Stimulated activated CD8-positive, alpha-beta memory T cell treated with anti-CD3 and anti-CD28 coated beads, Interleukin-7, amount 100 ng/mL, for 24 hours (primary cell): ENCODE measurements around the gene CDC26.
"Not testable (repeated sequence)": the region's sequence is repeated elsewhere in the genome, so short reads cannot be mapped to it uniquely, and the experiment has no call there.

Experiments used
- DNase-seq: peaks from one replicate; pipeline ENCODE4 v3.0.0-alpha.2; 2020; ENCODE audit warnings: low read depth

The CDC26 gene

DNA sequence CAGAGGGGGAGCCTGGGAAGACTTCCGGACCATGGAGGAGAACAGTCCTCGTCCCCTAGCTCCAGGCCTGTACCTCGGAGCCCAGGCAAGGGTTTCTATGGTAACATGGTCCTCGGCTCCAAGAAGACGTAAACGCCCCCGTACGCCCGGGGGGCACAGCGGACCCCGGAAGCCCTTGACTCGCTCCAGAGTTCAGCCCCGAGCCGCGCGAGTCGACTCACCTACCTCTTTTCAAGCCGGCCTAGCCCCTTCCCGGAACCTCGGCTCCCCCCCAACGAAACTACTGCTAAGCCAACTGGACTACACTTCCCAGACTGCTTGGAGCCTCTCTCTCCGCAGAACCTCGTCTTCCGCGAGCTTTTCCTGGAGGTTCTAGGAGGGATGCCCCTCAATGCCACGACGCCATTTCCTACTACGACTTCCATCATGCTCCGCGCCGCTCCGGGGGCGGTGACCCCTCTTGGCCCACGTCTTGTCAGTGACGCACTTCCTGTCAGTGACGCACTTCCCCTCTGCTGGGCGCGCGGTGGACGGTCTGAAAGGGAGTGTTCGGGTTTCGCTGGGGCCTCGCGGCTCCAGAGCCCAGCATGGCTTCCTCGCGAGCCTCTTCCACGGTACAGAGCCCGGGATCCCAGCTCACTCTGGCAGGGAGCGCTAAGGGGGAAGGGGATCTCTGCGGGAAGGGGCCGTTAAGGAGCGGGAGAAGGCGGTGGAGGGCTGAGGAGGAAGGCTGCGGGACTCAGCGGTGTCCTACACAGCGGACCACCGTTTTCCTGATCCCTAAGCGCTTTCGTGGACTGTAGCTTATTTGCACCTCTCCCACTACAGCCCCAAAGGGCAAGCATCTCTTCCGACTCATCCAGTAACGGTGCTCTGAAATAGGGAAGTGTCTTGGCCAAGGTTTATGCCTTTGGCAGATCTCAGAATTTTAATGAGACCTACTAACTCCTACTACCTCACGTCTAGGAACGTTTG lies at the start of gene CDC26, which contains the start of gene PRPF4:
TSS of gene CDC26 (minus strand) at position 416 of the 975 bp plus-strand sequence. CDS start 3,065 bp downstream, outside the sequence.
TSS of gene PRPF4 (plus strand) at position 502 of the 975 bp plus-strand sequence. CDS start at position 588, 86 bp downstream.
- peak; percentile 93 for DNase-seq

- no peak for DNase-seq
Measured at GRCh38 chr9:113322671-113323070, 47.3 kb upstream of the CDC26 start.

DNA sequence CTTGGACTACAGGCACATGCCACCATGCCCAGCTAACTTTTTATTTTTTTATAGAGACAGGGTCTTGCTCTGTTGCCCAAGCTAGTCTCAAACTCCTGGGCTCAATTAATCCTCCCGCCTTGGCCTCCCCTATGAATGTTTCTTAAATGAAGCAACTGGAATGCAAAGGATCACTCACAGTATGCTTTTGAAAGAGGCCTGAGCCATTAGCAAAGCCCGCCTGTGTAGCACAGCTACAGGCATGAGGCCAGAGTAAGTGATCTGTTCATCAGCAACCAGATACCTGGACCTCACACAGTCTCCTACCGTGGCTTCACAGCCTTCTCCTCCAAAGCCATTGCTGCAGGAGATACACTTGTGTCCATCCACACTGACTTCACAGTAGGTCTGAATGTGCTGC lies 44.7 kb upstream of the CDC26 start:
- no peak for DNase-seq

- DNase-seq, result no peak
Measured at GRCh38 chr9:113319054-113319453, 43.7 kb upstream of the CDC26 start.

DNA sequence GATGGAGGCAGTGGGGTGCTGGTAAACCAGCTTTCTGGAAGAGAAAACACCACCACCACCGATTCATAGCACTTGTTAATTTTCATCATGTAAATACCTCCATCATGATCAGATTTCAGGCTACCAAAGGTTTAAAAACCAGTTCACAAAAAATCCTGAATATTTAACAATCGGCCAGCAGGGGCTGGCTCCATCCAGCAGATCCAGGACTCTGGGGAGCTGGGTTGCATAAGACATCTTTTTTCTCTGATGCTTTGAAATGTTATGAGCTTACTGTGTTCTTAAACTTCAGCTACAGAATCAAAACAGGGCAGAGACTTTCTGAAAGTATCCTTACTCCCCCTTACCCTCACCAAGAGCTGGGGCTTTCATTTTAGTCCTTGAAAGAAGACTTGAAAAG lies 42.4 kb upstream of the CDC26 start:
- no peak for DNase-seq

DNA sequence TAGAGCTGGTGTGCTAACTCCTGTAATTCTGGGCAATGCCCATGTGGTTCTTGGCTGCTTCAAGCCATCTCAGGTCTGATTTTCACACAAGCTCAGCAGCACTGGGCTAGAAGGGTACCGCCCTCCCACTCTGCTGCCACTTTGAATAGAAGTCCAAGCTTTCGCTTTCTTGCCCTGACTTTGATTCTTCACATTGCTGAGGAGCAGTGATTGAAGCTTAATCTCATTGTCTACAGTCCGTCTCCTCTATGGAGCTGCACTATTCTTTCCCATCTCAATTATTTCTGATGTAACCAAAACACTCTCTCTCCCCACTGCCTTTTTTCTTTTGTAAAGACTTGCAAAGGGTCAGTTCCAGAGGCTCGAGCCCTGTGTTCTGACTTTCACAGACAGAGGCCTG lies 40.7 kb upstream of the CDC26 start:
- no peak for DNase-seq

DNA sequence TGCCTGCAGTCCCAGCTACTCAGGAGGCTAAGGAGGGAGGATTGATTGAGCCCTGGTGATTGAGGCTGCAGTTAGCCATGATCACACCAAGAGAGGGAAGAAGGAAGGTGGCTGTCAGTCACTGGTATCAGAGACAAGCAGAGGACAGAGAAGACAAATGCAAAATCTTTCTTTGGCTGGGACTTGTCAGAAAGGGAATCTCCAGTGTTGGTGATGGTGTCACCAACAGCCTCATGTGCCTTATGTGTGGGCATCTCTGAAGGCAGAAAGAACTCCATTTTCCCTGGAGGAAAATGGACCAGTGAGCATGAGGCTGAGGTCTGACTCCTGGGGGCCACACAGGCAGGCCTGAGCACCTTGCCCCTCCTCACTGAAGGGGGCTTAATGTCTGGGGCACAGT lies 39.9 kb upstream of the CDC26 start:
- DNase-seq, result no peak

- no peak for DNase-seq
Measured at GRCh38 chr9:113313261-113313660, 37.9 kb upstream of the CDC26 start.

DNA sequence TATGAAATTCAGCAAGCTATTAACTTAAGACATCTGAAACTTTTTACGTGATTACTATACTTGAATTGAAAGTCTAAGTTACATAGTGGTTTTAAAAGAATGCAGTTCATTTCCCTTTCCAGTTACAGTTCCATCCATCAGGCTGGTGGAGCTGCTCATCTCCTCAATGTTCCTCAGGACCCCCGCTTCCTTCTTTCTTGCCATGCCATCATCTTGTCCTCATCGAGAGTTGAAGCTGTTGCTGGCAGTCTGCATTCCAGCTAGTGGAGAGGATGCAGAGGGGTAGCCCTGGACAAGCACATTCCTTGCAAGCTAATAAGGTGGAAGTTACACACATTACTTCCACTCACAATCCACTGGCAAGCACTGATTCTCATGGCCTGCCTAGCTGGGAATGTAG lies 36.6 kb upstream of the CDC26 start:
- no peak for DNase-seq

- DNase-seq, result no peak
Measured at GRCh38 chr9:113310538-113310937, 35.2 kb upstream of the CDC26 start.

DNA sequence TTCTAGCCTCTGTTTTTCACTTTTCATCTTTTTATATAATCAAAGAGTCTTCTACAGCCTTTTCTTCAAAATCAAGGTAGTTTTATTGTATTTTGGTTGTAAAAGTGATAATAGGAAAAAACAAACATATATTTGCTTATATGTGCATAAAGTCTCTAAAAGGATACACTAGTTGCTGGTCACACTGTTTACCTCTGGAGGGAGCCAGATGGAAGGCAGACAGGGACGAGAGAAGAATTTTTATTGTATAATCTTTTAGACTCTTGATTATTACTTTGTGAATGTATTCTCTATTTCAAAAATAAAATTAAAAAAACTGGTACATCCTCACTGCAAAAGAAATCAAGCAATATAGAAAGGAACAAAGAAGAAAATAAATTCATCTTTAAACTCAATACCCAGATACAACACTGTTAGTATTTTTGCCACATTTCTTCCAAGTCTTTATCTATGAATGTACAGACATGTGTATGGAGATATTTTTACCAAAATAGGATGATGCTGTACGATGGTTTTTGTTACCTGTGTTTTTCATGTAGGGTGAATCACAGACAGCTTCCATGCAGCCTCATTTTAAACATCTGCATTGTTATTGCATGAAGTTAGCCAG lies 33.9 kb upstream of the CDC26 start:
- no peak for DNase-seq

- DNase-seq, result no peak
Measured at GRCh38 chr9:113307396-113307975, 32.1 kb upstream of the CDC26 start.

DNA sequence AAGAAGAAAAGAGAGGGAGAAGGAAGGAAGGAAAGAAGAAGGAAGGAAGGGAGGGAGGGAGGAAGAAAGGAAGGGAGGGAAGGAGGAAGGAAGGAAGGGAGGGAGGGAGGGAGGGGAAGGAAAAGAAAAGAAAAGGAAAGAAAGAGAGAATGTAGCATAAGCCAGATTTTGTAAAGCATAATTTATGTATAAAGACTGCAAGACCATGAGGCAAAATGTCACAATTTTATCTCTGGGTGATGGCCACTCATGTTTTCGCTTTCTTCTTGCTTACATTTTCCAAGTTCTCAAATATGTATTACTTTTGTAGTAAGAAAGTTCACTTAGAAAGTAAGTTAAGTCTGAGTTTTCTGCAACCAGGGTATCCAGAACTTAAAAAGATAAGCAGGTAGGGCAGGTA lies 31.2 kb upstream of the CDC26 start:
- no peak for DNase-seq

GRCh38 chr9:113302792-113303418 lies 27.5 kb upstream of the CDC26 start, which contains the start of gene RNF183:
Gene RNF183, minus strand, starts transcription at chr9:113303376. Its CDS starts 5,192 bp downstream, at chr9:113298184.
- no peak for DNase-seq

DNA sequence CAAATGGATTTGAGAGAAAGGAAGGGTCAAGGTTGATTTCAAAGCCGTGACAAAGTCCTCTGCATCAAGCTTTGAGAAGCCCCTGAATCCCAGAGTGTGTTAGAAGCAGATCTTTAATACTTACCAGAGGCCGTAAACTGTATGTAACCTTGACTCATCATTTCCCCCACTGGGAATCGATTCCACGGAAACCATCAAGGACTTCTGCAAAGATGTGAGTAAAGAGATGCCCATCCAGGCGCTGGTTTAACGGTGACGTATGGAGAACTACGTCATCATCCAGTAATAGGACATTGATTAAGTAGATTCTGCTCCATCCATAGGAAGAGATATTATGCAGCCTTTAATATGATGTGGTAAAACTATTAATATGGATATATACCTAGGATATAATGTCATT lies 26.2 kb upstream of the CDC26 start:
- no peak for DNase-seq

DNA sequence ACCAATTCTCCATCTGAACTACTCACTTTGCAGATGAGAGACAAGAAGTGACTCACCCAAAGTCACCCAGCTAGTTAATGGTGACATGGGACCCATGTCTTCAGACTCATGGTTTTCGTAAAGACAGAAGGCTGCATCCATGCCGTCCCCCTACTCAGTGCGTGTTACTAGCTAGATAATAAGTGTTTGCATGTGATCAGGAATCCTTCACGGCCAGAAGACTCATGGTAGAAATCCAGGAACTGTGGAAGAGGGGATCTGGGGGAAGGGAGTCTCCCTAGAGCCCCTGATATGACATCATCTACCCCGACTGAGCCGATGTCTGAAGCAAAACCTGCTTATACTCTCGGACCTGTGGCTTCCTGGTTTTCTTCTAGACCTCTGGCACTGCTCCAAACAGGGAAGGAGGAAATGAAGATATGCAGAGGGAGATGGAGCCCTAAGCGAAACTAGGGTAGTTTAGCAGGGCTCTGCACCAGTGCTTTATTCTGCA lies 24.5 kb upstream of the CDC26 start:
- no peak for DNase-seq

GRCh38 chr9:113298924-113299770 lies 23.8 kb upstream of the CDC26 start:
- DNase-seq, result no peak

- no peak for DNase-seq
Measured at GRCh38 chr9:113298311-113298710, 22.9 kb upstream of the CDC26 start.

GRCh38 chr9:113296796-113297558 lies 21.6 kb upstream of the CDC26 start:
- no peak for DNase-seq

DNA sequence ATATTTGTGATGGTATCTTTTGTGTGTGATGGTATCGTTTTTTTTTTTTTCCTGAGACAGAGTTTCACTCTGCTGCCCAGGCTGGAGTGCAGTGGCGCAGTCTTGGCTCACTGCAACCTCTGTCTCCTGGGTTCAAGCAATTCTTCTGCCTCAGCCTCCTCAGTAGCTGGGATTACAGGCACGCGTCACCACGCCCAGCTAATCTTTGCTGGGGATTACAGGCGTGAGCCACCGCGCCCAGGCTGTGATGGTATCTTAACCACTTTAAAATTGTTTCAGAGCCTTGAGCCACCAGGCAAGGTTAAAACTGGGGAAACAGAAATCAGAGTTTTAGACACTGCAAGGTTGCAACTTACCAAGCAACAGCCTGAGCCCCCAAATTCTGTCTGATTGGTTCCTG lies 20.9 kb upstream of the CDC26 start:
- DNase-seq, result not testable (repeated sequence)
